Osteoblast (primary cell): Measurements from ENCODE around the gene FHIT. TPM values are rescaled to one million over a fixed set of nuclear protein-coding genes. Genes with fewer than 3 reads are reported as not detected.

Experiments
- DNase-seq: peaks from one replicate; pipeline ENCODE4 v3.0.0; 2011; ENCODE audit warnings: low spot score, mixed read lengths; ENCODE audit not compliant: insufficient read length; ENCODE audit errors: missing footprints
- H2AFZ ChIP-seq: 2 replicates; pipeline ENCODE4 v1.6.0; 2011; ENCODE audit warnings: mild to moderate bottlenecking, low read length
- H3K27ac ChIP-seq: 2 replicates; pipeline ENCODE4 v1.5.1; 2011; ENCODE audit warnings: mild to moderate bottlenecking, low read depth, low read length, moderate library complexity
- H3K27me3 ChIP-seq: 2 replicates; pipeline ENCODE4 v1.6.0; 2012; ENCODE audit warnings: mild to moderate bottlenecking, control low read depth, inconsistent platforms, low read length, moderate library complexity; ENCODE audit not compliant: insufficient read depth
- H3K36me3 ChIP-seq: 2 replicates; pipeline ENCODE4 v1.5.1; 2011; ENCODE audit warnings: mild to moderate bottlenecking, low read length, control low read depth, moderate library complexity; ENCODE audit not compliant: insufficient read depth
- H3K4me1 ChIP-seq: 2 replicates; pipeline ENCODE4 v1.5.1; 2011; ENCODE audit warnings: mild to moderate bottlenecking, low read length, control low read depth, moderate library complexity; ENCODE audit not compliant: insufficient read depth
- H3K4me2 ChIP-seq: 2 replicates; pipeline ENCODE4 v1.6.0; 2011; ENCODE audit warnings: mild to moderate bottlenecking, low read length; ENCODE audit not compliant: insufficient read depth
- H3K4me3 ChIP-seq: fragments of 200-600 bp; sonication (generic); 3 replicates; pipeline ENCODE4 v1.5.1; 2012; ENCODE audit warnings: mild to moderate bottlenecking, low read length, inconsistent platforms; ENCODE audit not compliant: insufficient read depth
- H3K79me2 ChIP-seq: 2 replicates; pipeline ENCODE4 v1.6.0; 2012; ENCODE audit warnings: mild to moderate bottlenecking, low read length, control low read depth, inconsistent platforms; ENCODE audit not compliant: insufficient read depth
- H3K9me3 ChIP-seq: 2 replicates; pipeline ENCODE4 v1.5.1; 2011; ENCODE audit warnings: low read depth, low read length, control low read depth
- H4K20me1 ChIP-seq: 2 replicates; pipeline ENCODE4 v1.6.0; 2012; ENCODE audit warnings: mild to moderate bottlenecking, low read length, control low read depth; ENCODE audit not compliant: insufficient read depth
- CTCF ChIP-seq: IDR thresholded peaks from 2 replicates; pipeline ENCODE4 v1.5.1; 2011; ENCODE audit warnings: mild to moderate bottlenecking, low read depth, low read length, moderate library complexity; ENCODE audit errors: extremely low read depth
- total RNA-seq: library from RNA; depleted of rRNA; stranded (reverse); fragments of >200 nt; gene quantifications from 2 replicates; pipeline ENCODE4 v1.2.3, GENCODE V29; 2012

Gene FHIT
- total RNA-seq, 1 donor: 3.3 TPM

GRCh38 chr3:60870396-60870795, 380.9 kb downstream of the FHIT start:
- no peak overlapping the region for H3K27ac ChIP-seq
- no peaks in the 10 kb centered on the region for H3K36me3 ChIP-seq
- no peak overlapping the region for H2AFZ ChIP-seq
- no peaks in the 10 kb centered on the region for H3K79me2 ChIP-seq
- DNase-seq: no peak
- H3K4me2 ChIP-seq: no peak overlapping the region
- no peaks in the 10 kb centered on the region for H3K4me1 ChIP-seq
- no peak for TF ChIP-seq CTCF
- H3K9me3 ChIP-seq: no peaks in the 10 kb centered on the region
- no peak overlapping the region for H3K4me3 ChIP-seq
- H4K20me1 ChIP-seq: no peaks in the 10 kb centered on the region
- H3K27me3 ChIP-seq: no peaks in the 10 kb centered on the region

GRCh38 chr3:60867200-60867599, 384.1 kb downstream of the FHIT start:
- H3K27ac ChIP-seq: no peak overlapping the region
- H2AFZ ChIP-seq: no peak overlapping the region
- DNase-seq: no peak
- no peak overlapping the region for H3K4me3 ChIP-seq
- H3K4me2 ChIP-seq: no peak overlapping the region
- no peaks in the 10 kb centered on the region for H4K20me1 ChIP-seq
- no peaks in the 10 kb centered on the region for H3K79me2 ChIP-seq
- H3K4me1 ChIP-seq: no peaks in the 10 kb centered on the region
- TF ChIP-seq CTCF: no peak
- H3K27me3 ChIP-seq: no peaks in the 10 kb centered on the region
- no peaks in the 10 kb centered on the region for H3K36me3 ChIP-seq
- H3K9me3 ChIP-seq: no peaks in the 10 kb centered on the region

- no peak for TF ChIP-seq CTCF
Measured at GRCh38 chr3:60856257-60857046, 394.8 kb downstream of the FHIT start.

GRCh38 chr3:60855250-60855649, 396.0 kb downstream of the FHIT start:
- no peaks in the 10 kb centered on the region for H3K79me2 ChIP-seq
- no peak for DNase-seq
- no peak overlapping the region for H3K4me3 ChIP-seq
- no peaks in the 10 kb centered on the region for H3K27me3 ChIP-seq
- H3K36me3 ChIP-seq: no peaks in the 10 kb centered on the region
- no peaks in the 10 kb centered on the region for H3K4me1 ChIP-seq
- H2AFZ ChIP-seq: no peak overlapping the region
- no peaks in the 10 kb centered on the region for H3K9me3 ChIP-seq
- H3K27ac ChIP-seq: no peak overlapping the region
- TF ChIP-seq CTCF: no peak
- no peak overlapping the region for H3K4me2 ChIP-seq
- H4K20me1 ChIP-seq: no peaks in the 10 kb centered on the region

More at GRCh38 chr3:60856257-60857046, 394.8 kb downstream of the FHIT start:
- Histone ChIP-seq H3K9me3 (no peaks in the 10 kb centered on the region), H3K4me3 (no peak overlapping the region), H3K4me2 (no peak overlapping the region), H3K79me2 (no peaks in the 10 kb centered on the region), H3K27me3 (no peaks in the 10 kb centered on the region), H3K27ac (no peak overlapping the region), H3K4me1 (no peaks in the 10 kb centered on the region), H2AFZ (no peak overlapping the region), H4K20me1 (no peaks in the 10 kb centered on the region), H3K36me3 (no peaks in the 10 kb centered on the region)
- DNase-seq: no peak
